Mononuclear cell (primary cell): ENCODE results near the gene SLC1A3. TPM values are rescaled to one million over a fixed set of nuclear protein-coding genes. Genes with fewer than 3 reads are reported as not detected.

Experiments used
- H3K27me3 ChIP-seq: 2 replicates; pipeline ENCODE4 v1.6.0; 2011; ENCODE audit warnings: low read length, control low read depth; ENCODE audit not compliant: insufficient read depth
- H3K4me1 ChIP-seq: 2 replicates; pipeline ENCODE4 v1.5.1; 2011; ENCODE audit warnings: mild to moderate bottlenecking, low read length, control low read depth; ENCODE audit not compliant: insufficient read depth
- H3K4me3 ChIP-seq: 2 replicates; pipeline ENCODE4 v1.5.1; 2011; ENCODE audit warnings: mild to moderate bottlenecking, low read length, moderate library complexity
- H3K9me3 ChIP-seq: 2 replicates; pipeline ENCODE4 v1.5.1; 2011; ENCODE audit warnings: low read depth, mild to moderate bottlenecking, control low read depth, low read length
- total RNA-seq: library from RNA; depleted of rRNA; stranded (reverse); fragments of >200 nt; gene quantifications from one replicate; pipeline ENCODE4 v1.2.3, GENCODE V29; 2012

The SLC1A3 gene
- total RNA-seq, 1 donor, result 3.9 TPM

GRCh38 chr5:36733183-36733582 lies 126.8 kb downstream of the SLC1A3 start:
- no peaks in the 10 kb centered on the region for H3K4me1 ChIP-seq
- no peak overlapping the region for H3K4me3 ChIP-seq
- H3K27me3 ChIP-seq, result no peaks in the 10 kb centered on the region
- no peaks in the 10 kb centered on the region for H3K9me3 ChIP-seq

- Histone ChIP-seq H3K27me3 (peaks cover 4% of the 10 kb centered on the region), H3K9me3 (no peaks in the 10 kb centered on the region), H3K4me3 (no peak overlapping the region), H3K4me1 (no peaks in the 10 kb centered on the region)
These were observed 128.0 kb downstream of the SLC1A3 start for GRCh38 chr5:36734422-36734821.

GRCh38 chr5:36735891-36736290 lies 129.5 kb downstream of the SLC1A3 start:
- Histone ChIP-seq H3K4me1 (no peaks in the 10 kb centered on the region), H3K27me3 (peaks cover 4% of the 10 kb centered on the region), H3K4me3 (no peak overlapping the region), H3K9me3 (no peaks in the 10 kb centered on the region)
